HCT116 (cell line): ENCODE results near the gene UVSSA.

Experiments
- JUND ChIP-seq: IDR thresholded peaks from 2 replicates; pipeline ENCODE4 v1.6.1; 2012
- POLR2AphosphoS5 ChIP-seq: IDR thresholded peaks from 2 replicates; pipeline ENCODE4 v1.6.1; 2011; ENCODE audit warnings: mild to moderate bottlenecking, low read depth, low read length, moderate library complexity
- SP1 ChIP-seq: IDR thresholded peaks from 2 replicates; pipeline ENCODE4 v1.6.1; 2012; ENCODE audit warnings: low read depth
- ZNF274 ChIP-seq: fragments of 200-500 bp; sonication (Bioruptor generic); IDR thresholded peaks from 2 replicates; pipeline ENCODE4 v1.6.1; 2014; ENCODE audit warnings: mild to moderate bottlenecking, low read depth, low read length, inconsistent platforms
- TF ChIP-seq, protein P1 (sequence below), 3 experiments: fragments of 200-600 bp in 1 of 3; sonication (generic) in 1 of 3; IDR thresholded peaks in 2 of 3; conservative IDR thresholded peaks in 1 of 3; 2 replicates each; pipeline ENCODE4 v1.5.1; 2012 to 2017; ENCODE audit warnings: low read depth in 2 of 3, low read length in 2 of 3, antibody characterized with exemption in 1 of 3, borderline replicate concordance in 1 of 3, control low read depth in 1 of 3, mild to moderate bottlenecking in 1 of 3, mixed read lengths in 1 of 3, mixed run types in 1 of 3, moderate library complexity in 1 of 3; ENCODE audit not compliant: insufficient read depth in 1 of 3

DNA sequence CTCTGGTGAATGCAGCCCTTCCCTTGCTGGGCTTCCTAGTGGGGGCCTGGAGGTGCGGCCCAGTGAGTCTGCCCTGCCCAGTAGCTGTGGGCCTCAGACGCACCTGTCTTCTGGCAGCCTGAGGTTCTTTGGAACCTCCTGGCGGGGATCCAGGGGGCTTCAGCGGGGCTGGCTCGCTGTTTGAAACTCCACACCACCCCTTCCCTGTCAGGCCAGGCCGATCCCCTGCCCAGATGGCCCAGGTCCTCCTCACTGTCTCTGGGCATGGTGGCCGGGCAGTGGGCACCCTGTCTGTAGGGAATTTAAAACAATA, 69.9 kb downstream of the UVSSA start:
- TF ChIP-seq, protein P1, sequence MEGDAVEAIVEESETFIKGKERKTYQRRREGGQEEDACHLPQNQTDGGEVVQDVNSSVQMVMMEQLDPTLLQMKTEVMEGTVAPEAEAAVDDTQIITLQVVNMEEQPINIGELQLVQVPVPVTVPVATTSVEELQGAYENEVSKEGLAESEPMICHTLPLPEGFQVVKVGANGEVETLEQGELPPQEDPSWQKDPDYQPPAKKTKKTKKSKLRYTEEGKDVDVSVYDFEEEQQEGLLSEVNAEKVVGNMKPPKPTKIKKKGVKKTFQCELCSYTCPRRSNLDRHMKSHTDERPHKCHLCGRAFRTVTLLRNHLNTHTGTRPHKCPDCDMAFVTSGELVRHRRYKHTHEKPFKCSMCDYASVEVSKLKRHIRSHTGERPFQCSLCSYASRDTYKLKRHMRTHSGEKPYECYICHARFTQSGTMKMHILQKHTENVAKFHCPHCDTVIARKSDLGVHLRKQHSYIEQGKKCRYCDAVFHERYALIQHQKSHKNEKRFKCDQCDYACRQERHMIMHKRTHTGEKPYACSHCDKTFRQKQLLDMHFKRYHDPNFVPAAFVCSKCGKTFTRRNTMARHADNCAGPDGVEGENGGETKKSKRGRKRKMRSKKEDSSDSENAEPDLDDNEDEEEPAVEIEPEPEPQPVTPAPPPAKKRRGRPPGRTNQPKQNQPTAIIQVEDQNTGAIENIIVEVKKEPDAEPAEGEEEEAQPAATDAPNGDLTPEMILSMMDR (IDR thresholded peaks at IDR 0.05 in 2 of 3, conservative IDR thresholded peaks at IDR 0.05 in 1 of 3; ENCODE audit: borderline replicate concordance in 1 of 3, insufficient read depth in 1 of 3, low read depth in 2 of 3, low read length in 2 of 3) = no peak
- no peak for TF ChIP-seq SP1
- TF ChIP-seq POLR2AphosphoS5 = no peak
- no peak for TF ChIP-seq ZNF274
- TF ChIP-seq JUND = no peak
